KOPT-K1 (cell line): Measurements from ENCODE around the gene KRTAP9-2.
"Not testable (repeated sequence)": the region's sequence is repeated elsewhere in the genome, so short reads cannot be mapped to it uniquely, and the experiment has no call there.

Source experiments
- H3K27ac ChIP-seq: fragments of 200-600 bp; sonication (generic); 2 replicates; pipeline ENCODE4 v1.5.1; 2016; ENCODE audit warnings: antibody characterized with exemption, mild to moderate bottlenecking, low read depth, low read length; ENCODE audit not compliant: poor library complexity, severe bottlenecking
- H3K36me3 ChIP-seq: fragments of 200-600 bp; sonication (generic); 2 replicates; pipeline ENCODE4 v1.5.1; 2017; ENCODE audit warnings: antibody characterized with exemption, mild to moderate bottlenecking, low read length, moderate library complexity; ENCODE audit not compliant: insufficient read depth
- H3K9me3 ChIP-seq: fragments of 200-600 bp; sonication (generic); 2 replicates; pipeline ENCODE4 v1.5.1; 2017; ENCODE audit warnings: antibody characterized with exemption, low read length, mild to moderate bottlenecking; ENCODE audit not compliant: insufficient read depth, poor library complexity, severe bottlenecking

KRTAP9-2 gene

GRCh38 chr17:41258406-41258805 lies 32.0 kb downstream of the KRTAP9-2 start:
- no peak overlapping the region for H3K27ac ChIP-seq
- no peaks in the 10 kb centered on the region for H3K36me3 ChIP-seq
- no peaks in the 10 kb centered on the region for H3K9me3 ChIP-seq

- Histone ChIP-seq H3K27ac (no peak overlapping the region), H3K36me3 (no peaks in the 10 kb centered on the region), H3K9me3 (no peaks in the 10 kb centered on the region)
Measured at GRCh38 chr17:41263212-41263611, 36.8 kb downstream of the KRTAP9-2 start.

- Histone ChIP-seq H3K27ac (no peak overlapping the region), H3K36me3 (no peaks in the 10 kb centered on the region), H3K9me3 (no peaks in the 10 kb centered on the region)
Measured at GRCh38 chr17:41264599-41264998, 38.2 kb downstream of the KRTAP9-2 start.

- Histone ChIP-seq H3K27ac (no peak within 1 kb of the TSS), H3K9me3 (no peaks in the 10 kb centered on the region), H3K36me3 (no peaks in the 10 kb centered on the region)
Measured at GRCh38 chr17:41265078-41265477, 38.6 kb downstream of the KRTAP9-2 start, which contains the start of gene KRTAP9-6. Gene KRTAP9-6 (plus strand): TSS chr17:41265378. CDS start chr17:41265378, 0 bp downstream.

GRCh38 chr17:41267711-41268110 lies 41.3 kb downstream of the KRTAP9-2 start:
- H3K27ac ChIP-seq, result no peak overlapping the region
- no peaks in the 10 kb centered on the region for H3K9me3 ChIP-seq
- H3K36me3 ChIP-seq, result no peaks in the 10 kb centered on the region

GRCh38 chr17:41271323-41271722 lies 44.9 kb downstream of the KRTAP9-2 start:
- not testable (repeated sequence) for H3K9me3 ChIP-seq, H3K36me3 ChIP-seq, H3K27ac ChIP-seq

- Histone ChIP-seq H3K27ac (no peak overlapping the region), H3K9me3 (no peaks in the 10 kb centered on the region), H3K36me3 (no peaks in the 10 kb centered on the region)
Measured at GRCh38 chr17:41271858-41272257, 45.4 kb downstream of the KRTAP9-2 start.

GRCh38 chr17:41275648-41276190 lies 49.3 kb downstream of the KRTAP9-2 start, which contains the start of gene KRTAP9-7:
Gene KRTAP9-7 (plus strand): TSS chr17:41275698. CDS start chr17:41275698, 0 bp downstream.
- not testable (repeated sequence) for H3K27ac ChIP-seq, H3K9me3 ChIP-seq, H3K36me3 ChIP-seq
